ENCODE data around the gene KRT10. TPM values are rescaled to one million over a fixed set of nuclear protein-coding genes. Genes with fewer than 3 reads are reported as not detected.

Gene KRT10
- total and polyA plus RNA-seq, 9 of the 15 experiments (the other 6 are each of a cell fraction or from before 2014, with no cell fraction given): 47.0 to 179 (median 76.2) TPM

DNA sequence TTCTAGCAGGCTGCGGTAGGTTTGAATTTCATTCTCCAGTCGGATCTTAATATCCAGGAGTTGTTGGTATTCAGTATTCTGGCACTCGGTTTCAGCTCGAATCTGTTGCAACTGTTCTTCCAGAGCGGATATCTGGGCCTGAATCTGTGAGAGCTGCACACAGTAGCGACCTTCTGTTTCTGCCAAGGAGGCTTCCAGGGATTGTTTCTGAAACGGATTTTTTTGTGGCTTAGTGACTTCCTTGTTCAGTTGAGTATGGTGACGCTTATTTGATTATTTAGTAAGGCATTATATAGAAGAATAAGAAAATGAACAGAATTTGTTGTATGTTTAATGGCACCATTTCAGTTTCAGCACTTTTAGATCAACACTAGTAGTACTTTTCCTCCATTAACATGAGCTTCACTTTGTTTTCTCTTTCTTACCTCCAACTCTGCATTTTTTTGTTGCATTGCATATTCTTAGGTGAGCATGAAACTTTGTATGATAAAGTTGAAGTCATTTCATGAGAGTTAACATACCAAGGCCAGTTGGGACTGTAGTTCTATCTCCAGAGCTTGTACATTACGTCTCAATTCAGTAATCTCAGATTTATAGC lies 2.8 kb downstream of the KRT10 start (continued):
- no peak for TF ChIP-seq ZBTB8A (IDR thresholded peaks at IDR 0.05; ENCODE audit: partially characterized antibody)
- 0 out of 2 replicates have a peak, but pooled peaks have one; percentile 7 for TF ChIP-seq TOE1 (IDR thresholded peaks at IDR 0.05; ENCODE audit: borderline replicate concordance)
- TF ChIP-seq TOE1 (CRISPR knock-in tag; IDR thresholded peaks at IDR 0.05; ENCODE audit: borderline replicate concordance, low read depth): no peak
- no peak for TF ChIP-seq SREBF1 (IDR thresholded peaks at IDR 0.05; ENCODE audit: borderline replicate concordance, low read depth, low read length)
- TF ChIP-seq HNRNPL (IDR thresholded peaks at IDR 0.05; ENCODE audit: low read depth, low read length): 0 out of 2 replicates have a peak, but pooled peaks have one; percentile 8
- TF ChIP-seq ETV6 (IDR thresholded peaks at IDR 0.05; ENCODE audit: borderline replicate concordance in 1 of 2, low read depth in 2 of 2, low read length in 1 of 2): 0 out of 4 replicates have a peak, but pooled peaks of 1 of the 2 experiments have one; percentile 45
- TF ChIP-seq ETV6 (CRISPR knock-in tag; IDR thresholded peaks at IDR 0.05; ENCODE audit: borderline replicate concordance): no peak
- TF ChIP-seq C11orf30 (IDR thresholded peaks at IDR 0.05; ENCODE audit: low read depth): peak; percentile 38
- TF ChIP-seq ASH1L (IDR thresholded peaks at IDR 0.05; ENCODE audit: borderline replicate concordance, low read depth, partially characterized antibody): peak; percentile 5
- no peak for TF ChIP-seq NCOA4 (IDR thresholded peaks at IDR 0.05; ENCODE audit: partially characterized antibody)
- TF ChIP-seq, protein P1, sequence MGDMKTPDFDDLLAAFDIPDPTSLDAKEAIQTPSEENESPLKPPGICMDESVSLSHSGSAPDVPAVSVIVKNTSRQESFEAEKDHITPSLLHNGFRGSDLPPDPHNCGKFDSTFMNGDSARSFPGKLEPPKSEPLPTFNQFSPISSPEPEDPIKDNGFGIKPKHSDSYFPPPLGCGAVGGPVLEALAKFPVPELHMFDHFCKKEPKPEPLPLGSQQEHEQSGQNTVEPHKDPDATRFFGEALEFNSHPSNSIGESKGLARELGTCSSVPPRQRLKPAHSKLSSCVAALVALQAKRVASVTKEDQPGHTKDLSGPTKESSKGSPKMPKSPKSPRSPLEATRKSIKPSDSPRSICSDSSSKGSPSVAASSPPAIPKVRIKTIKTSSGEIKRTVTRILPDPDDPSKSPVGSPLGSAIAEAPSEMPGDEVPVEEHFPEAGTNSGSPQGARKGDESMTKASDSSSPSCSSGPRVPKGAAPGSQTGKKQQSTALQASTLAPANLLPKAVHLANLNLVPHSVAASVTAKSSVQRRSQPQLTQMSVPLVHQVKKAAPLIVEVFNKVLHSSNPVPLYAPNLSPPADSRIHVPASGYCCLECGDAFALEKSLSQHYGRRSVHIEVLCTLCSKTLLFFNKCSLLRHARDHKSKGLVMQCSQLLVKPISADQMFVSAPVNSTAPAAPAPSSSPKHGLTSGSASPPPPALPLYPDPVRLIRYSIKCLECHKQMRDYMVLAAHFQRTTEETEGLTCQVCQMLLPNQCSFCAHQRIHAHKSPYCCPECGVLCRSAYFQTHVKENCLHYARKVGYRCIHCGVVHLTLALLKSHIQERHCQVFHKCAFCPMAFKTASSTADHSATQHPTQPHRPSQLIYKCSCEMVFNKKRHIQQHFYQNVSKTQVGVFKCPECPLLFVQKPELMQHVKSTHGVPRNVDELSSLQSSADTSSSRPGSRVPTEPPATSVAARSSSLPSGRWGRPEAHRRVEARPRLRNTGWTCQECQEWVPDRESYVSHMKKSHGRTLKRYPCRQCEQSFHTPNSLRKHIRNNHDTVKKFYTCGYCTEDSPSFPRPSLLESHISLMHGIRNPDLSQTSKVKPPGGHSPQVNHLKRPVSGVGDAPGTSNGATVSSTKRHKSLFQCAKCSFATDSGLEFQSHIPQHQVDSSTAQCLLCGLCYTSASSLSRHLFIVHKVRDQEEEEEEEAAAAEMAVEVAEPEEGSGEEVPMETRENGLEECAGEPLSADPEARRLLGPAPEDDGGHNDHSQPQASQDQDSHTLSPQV (IDR thresholded peaks at IDR 0.05): no peak; the same call in 1 of the 2 replicates
- no peak for TF ChIP-seq PURB (CRISPR knock-in tag; IDR thresholded peaks at IDR 0.05; ENCODE audit: low read depth)
- TF ChIP-seq POLR2B (IDR thresholded peaks at IDR 0.05; ENCODE audit: low read depth, partially characterized antibody): peak; percentile 53
- TF ChIP-seq EP400 (IDR thresholded peaks at IDR 0.05): peak; percentile 50
- no peak for TF ChIP-seq CBFA2T3 (IDR thresholded peaks at IDR 0.05)
- TF ChIP-seq KDM2B (CRISPR knock-in tag; IDR thresholded peaks at IDR 0.05): no peak
- no peak for TF ChIP-seq TCF3 (CRISPR knock-in tag; IDR thresholded peaks at IDR 0.05)
- TF ChIP-seq CHD1 (IDR thresholded peaks at IDR 0.05; ENCODE audit: low read length): peak; percentile 61
- TF ChIP-seq, protein P2, sequence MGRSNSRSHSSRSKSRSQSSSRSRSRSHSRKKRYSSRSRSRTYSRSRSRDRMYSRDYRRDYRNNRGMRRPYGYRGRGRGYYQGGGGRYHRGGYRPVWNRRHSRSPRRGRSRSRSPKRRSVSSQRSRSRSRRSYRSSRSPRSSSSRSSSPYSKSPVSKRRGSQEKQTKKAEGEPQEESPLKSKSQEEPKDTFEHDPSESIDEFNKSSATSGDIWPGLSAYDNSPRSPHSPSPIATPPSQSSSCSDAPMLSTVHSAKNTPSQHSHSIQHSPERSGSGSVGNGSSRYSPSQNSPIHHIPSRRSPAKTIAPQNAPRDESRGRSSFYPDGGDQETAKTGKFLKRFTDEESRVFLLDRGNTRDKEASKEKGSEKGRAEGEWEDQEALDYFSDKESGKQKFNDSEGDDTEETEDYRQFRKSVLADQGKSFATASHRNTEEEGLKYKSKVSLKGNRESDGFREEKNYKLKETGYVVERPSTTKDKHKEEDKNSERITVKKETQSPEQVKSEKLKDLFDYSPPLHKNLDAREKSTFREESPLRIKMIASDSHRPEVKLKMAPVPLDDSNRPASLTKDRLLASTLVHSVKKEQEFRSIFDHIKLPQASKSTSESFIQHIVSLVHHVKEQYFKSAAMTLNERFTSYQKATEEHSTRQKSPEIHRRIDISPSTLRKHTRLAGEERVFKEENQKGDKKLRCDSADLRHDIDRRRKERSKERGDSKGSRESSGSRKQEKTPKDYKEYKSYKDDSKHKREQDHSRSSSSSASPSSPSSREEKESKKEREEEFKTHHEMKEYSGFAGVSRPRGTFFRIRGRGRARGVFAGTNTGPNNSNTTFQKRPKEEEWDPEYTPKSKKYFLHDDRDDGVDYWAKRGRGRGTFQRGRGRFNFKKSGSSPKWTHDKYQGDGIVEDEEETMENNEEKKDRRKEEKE (IDR thresholded peaks at IDR 0.05; ENCODE audit: borderline replicate concordance in 1 of 2, control insufficient read depth in 1 of 2, low read depth in 2 of 2, low read length in 1 of 2): peak in 1 of 2 experiments; percentile 65; a peak in 1 of 4 replicates
- no peak for TF ChIP-seq TCFL5 (CRISPR knock-in tag; conservative IDR thresholded peaks at IDR 0.05)
- TF ChIP-seq SRF (CRISPR knock-in tag; IDR thresholded peaks at IDR 0.05): 0 out of 4 replicates have a peak, but pooled peaks of 1 of the 2 experiments have one; percentile 4
